Upper lobe of left lung (tissue), 6 donors: ENCODE data around the gene SPTB. TPM values are rescaled to one million over a fixed set of nuclear protein-coding genes. Genes with fewer than 3 reads are reported as not detected.

Experiments
- ATAC-seq, 2 donors: fragments of 200-7000 bp; cut with Tn5 transposase; one replicate each; pipeline ENCODE4 v1.9.1; 2022; ENCODE audit warnings: mild to moderate bottlenecking in 2 of 2, moderate library complexity in 2 of 2; ENCODE audit not compliant: low FRiP score in 2 of 2
- DNase-seq, 2 donors: peaks; one replicate each; pipeline ENCODE4 v3.0.0-alpha.2; 2019 to 2020
- H3K27ac ChIP-seq, 4 donors: fragments of 200-600 bp; sonication (generic); one replicate each; pipeline ENCODE4 v1.5.1; 2016 to 2019
- H3K27me3 ChIP-seq, 4 donors: fragments of 200-600 bp; sonication (generic); one replicate each; pipeline ENCODE4 v1.5.1; 2017 to 2019
- H3K36me3 ChIP-seq, 4 donors: fragments of 200-600 bp; sonication (generic); one replicate each; pipeline ENCODE4 v1.5.1; 2016 to 2019
- H3K4me1 ChIP-seq, 4 donors: fragments of 200-600 bp; sonication (generic); one replicate each; pipeline ENCODE4 v1.5.1; 2018 to 2019
- H3K4me3 ChIP-seq, 4 donors: fragments of 200-600 bp; sonication (generic); one replicate each; pipeline ENCODE4 v1.5.1; 2017 to 2019; ENCODE audit warnings: mild to moderate bottlenecking in 2 of 4, moderate library complexity in 1 of 4
- H3K9me3 ChIP-seq, 4 donors: fragments of 200-600 bp; sonication (generic); one replicate each; pipeline ENCODE4 v1.5.1; 2018 to 2019
- EP300 ChIP-seq, 4 donors: sonication (generic); formaldehyde crosslinking; IDR thresholded peaks; one replicate each; pipeline ENCODE4 v1.5.1; 2017; ENCODE audit warnings: antibody characterized with exemption in 4 of 4, control low read depth in 2 of 4
- POLR2A ChIP-seq, 4 donors: fragments of 450-650 bp; IDR thresholded peaks; one replicate each; pipeline ENCODE4 v1.5.1; 2016 to 2017; ENCODE audit warnings: antibody characterized with exemption in 4 of 4, mild to moderate bottlenecking in 2 of 4
- POLR2AphosphoS5 ChIP-seq, 2 donors: sonication (generic); formaldehyde crosslinking; IDR thresholded peaks; one replicate each; pipeline ENCODE4 v1.5.1; 2017; ENCODE audit warnings: antibody characterized with exemption in 2 of 2
- WGBS, 2 donors: methylation state at CpG; one replicate each; pipeline ENCODE4 v1.1.5; 2017 to 2018; 5-methylcytosine and 5-hydroxymethylcytosine counted together
- total RNA-seq, 6 donors: library from RNA; depleted of rRNA in 4 of 6; stranded (reverse); fragments of >200 nt in 4 of 6; gene quantifications; one replicate each; pipeline versions ENCODE4 v1.1.0 to v1.2.1, GENCODE V29; 2016 to 2021
- TF ChIP-seq, protein P1 (sequence below), 6 experiments: fragments of 450-650 bp in 4 of 6; fragments of 200-600 bp in 2 of 6; sonication (generic) in 2 of 6; IDR thresholded peaks; one replicate each; pipeline ENCODE4 v1.5.1; 2016 to 2019; ENCODE audit warnings: antibody characterized with exemption in 6 of 6
- donor health status: DM: no; HTN: no; CAD: no; lungs with moderate emphysema.
- donor health status: DM: no; HTN: yes; CAD: no; lungs with severe emphysema.

The SPTB gene
- 1 to 10 TPM; 2.1 to 3.3 (median 2.7) TPM for total RNA-seq

DNA sequence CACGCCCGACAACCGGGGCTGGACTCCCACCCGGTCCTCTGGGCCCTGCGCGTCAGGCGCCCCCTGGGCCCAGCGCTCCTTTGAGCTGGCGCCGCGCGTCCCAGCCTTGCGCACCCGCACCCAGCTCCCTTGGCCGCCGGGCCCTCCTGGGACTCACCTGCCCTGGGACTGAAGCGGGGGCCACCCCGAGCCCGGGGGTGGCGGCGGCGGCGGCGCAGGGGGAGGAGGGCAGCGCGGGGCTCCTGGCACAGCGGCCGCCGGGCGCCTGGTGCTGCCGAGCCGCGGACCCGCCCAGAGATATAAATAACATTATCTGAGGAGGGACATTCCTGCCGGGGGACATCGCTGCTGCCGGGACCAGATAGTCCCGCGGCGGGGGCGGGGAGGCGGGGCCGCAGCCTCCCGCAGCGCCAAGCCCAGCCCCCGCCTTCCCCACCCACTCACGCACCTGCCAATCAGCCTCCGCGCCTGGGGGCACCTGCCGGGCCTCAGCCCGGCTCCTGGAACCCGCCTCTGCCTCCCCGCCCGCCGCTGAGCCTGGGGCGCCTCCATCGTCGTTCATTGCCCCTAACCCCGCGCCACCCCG is at the start of gene SPTB:
TSS of gene SPTB (minus strand) at position 273 of the 586 bp plus-strand sequence. CDS start 56,813 bp downstream, outside the sequence.
- DNase-seq (peak; percentile 56 to 87), ATAC-seq (peak; percentile 15 to 66)
- peaks cover 0 to 24% (median 14%) of the 10 kb centered on the region in 4 donors for H3K27me3 ChIP-seq
- no peaks in the 10 kb centered on the region for H3K9me3 ChIP-seq
- TF ChIP-seq POLR2A (IDR thresholded peaks at IDR 0.05) (no peak), EP300 (IDR thresholded peaks at IDR 0.05) (no peak)
- TF ChIP-seq, protein P1, sequence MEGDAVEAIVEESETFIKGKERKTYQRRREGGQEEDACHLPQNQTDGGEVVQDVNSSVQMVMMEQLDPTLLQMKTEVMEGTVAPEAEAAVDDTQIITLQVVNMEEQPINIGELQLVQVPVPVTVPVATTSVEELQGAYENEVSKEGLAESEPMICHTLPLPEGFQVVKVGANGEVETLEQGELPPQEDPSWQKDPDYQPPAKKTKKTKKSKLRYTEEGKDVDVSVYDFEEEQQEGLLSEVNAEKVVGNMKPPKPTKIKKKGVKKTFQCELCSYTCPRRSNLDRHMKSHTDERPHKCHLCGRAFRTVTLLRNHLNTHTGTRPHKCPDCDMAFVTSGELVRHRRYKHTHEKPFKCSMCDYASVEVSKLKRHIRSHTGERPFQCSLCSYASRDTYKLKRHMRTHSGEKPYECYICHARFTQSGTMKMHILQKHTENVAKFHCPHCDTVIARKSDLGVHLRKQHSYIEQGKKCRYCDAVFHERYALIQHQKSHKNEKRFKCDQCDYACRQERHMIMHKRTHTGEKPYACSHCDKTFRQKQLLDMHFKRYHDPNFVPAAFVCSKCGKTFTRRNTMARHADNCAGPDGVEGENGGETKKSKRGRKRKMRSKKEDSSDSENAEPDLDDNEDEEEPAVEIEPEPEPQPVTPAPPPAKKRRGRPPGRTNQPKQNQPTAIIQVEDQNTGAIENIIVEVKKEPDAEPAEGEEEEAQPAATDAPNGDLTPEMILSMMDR (IDR thresholded peaks at IDR 0.05) = no peak
- H3K4me1 ChIP-seq = peaks cover 17 to 24% (median 22%) of the 10 kb centered on the region in 4 donors
- peak within 1 kb of the TSS; percentile 30 to 74 (median 58) for H3K4me3 ChIP-seq
- peak within 1 kb of the TSS in 1 of 4 donors; percentile 33 for H3K27ac ChIP-seq
- H3K36me3 ChIP-seq = no peaks in the 10 kb centered on the region
- 0 to 1% methylated on average over 3 to 15 of the region's 61 CpGs for whole genome bisulfite sequencing, 2 donors

- no peaks in the 10 kb centered on the region for H3K9me3 ChIP-seq
- H3K36me3 ChIP-seq = peaks cover 12 to 92% (median 26%) of the 10 kb centered on the region in 4 donors
- ATAC-seq (no peak), DNase-seq (no peak)
- peaks cover 0 to 6% (median 0%) of the 10 kb centered on the region in 4 donors for H3K4me1 ChIP-seq
- no peak overlapping the region for H3K27ac ChIP-seq
- H3K4me3 ChIP-seq = no peak overlapping the region
- WGBS, 2 donors = 94 to 96% methylated on average over 3 of the region's 3 CpGs
- no peak for TF ChIP-seq POLR2AphosphoS5 (IDR thresholded peaks at IDR 0.05)
- TF ChIP-seq EP300 (IDR thresholded peaks at IDR 0.05) = no peak
- TF ChIP-seq POLR2A (IDR thresholded peaks at IDR 0.05) = no peak
- TF ChIP-seq, protein P1 (IDR thresholded peaks at IDR 0.05) = no peak
- H3K27me3 ChIP-seq = no peaks in the 10 kb centered on the region
Observed at GRCh38 chr14:64929014-64929359, 49.3 kb upstream of the SPTB start.

GRCh38 chr14:64928239-64929013 is 48.7 kb upstream of the SPTB start:
- H3K27ac ChIP-seq = no peak overlapping the region
- peaks cover 12 to 89% (median 24%) of the 10 kb centered on the region in 4 donors for H3K36me3 ChIP-seq
- ATAC-seq (no peak), DNase-seq (no peak)
- H3K9me3 ChIP-seq = no peaks in the 10 kb centered on the region
- peaks cover 0 to 6% (median 0%) of the 10 kb centered on the region in 4 donors for H3K4me1 ChIP-seq
- no peak overlapping the region for H3K4me3 ChIP-seq
- no peaks in the 10 kb centered on the region for H3K27me3 ChIP-seq
- WGBS, 2 donors = 71 to 78% methylated on average over 7 of the region's 7 CpGs
- no peak for TF ChIP-seq POLR2A (IDR thresholded peaks at IDR 0.05)
- TF ChIP-seq POLR2AphosphoS5 (IDR thresholded peaks at IDR 0.05) = no peak
- no peak for TF ChIP-seq EP300 (IDR thresholded peaks at IDR 0.05)
- TF ChIP-seq, protein P1 (IDR thresholded peaks at IDR 0.05) = no peak

- no peak for ATAC-seq
- Histone ChIP-seq H3K36me3 (peaks cover 0 to 76% (median 15%) of the 10 kb centered on the region in 4 donors), H3K4me3 (no peak overlapping the region), H3K27me3 (no peaks in the 10 kb centered on the region), H3K9me3 (no peaks in the 10 kb centered on the region), H3K27ac (no peak overlapping the region), H3K4me1 (peaks cover 0 to 6% (median 0%) of the 10 kb centered on the region in 4 donors)
- no peak for DNase-seq
- 82 to 91% methylated on average over 3 of the region's 3 CpGs for WGBS, 2 donors
- TF ChIP-seq POLR2AphosphoS5 (IDR thresholded peaks at IDR 0.05) = no peak
- TF ChIP-seq, protein P1 (IDR thresholded peaks at IDR 0.05) = no peak
- TF ChIP-seq POLR2A (IDR thresholded peaks at IDR 0.05) = no peak
Observed at GRCh38 chr14:64927031-64927430, 47.3 kb upstream of the SPTB start.
